ENCODE measurements around the gene SORCS2. TPM values are rescaled to one million over a fixed set of nuclear protein-coding genes. Genes with fewer than 3 reads are reported as not detected.

SORCS2 gene
- total and polyA plus RNA-seq, 4 donors = 0.05 to 8.4 (median 1.8) TPM

DNA sequence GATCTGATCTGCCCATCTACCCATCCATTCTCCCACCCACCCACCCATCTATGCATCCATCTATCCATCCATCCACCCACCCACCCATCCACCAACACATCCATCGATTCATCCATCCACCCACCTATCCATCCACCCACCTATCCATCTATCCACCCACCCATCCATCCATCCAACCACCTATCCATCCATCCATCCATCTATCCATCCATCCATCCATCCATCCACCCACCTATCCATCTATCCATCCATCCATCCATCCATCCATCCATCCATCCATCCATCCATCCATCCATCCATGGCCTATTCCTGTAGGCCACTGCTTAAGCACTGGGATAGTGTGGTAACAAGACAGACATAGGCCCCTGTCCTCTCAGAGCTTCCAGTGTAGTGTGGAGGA, 69.8 kb downstream of the SORCS2 start:
- H3K27ac ChIP-seq (ENCODE audit: low read depth in 1 of 2, low read length in 2 of 2) = no peak overlapping the region
- DNase-seq (no peak), ATAC-seq (ENCODE audit: low FRiP score) (no peak)
- intact Hi-C loops (cut with DNase I) = no loop called here
- WGBS, 2 donors = 100% methylated on average over 1 of the region's 1 CpG; no CpG with 5 or more reads in 1 of the 2 donors
- H3K27me3 ChIP-seq (ENCODE audit: control insufficient read depth in 1 of 2, insufficient read depth in 2 of 2, low read length in 1 of 2) = peaks cover 0 to 2% of the 10 kb centered on the region in 2 donors
- H3K9me3 ChIP-seq (ENCODE audit: control insufficient read depth, low read length) = peaks cover 1% of the 10 kb centered on the region
- no peaks in the 10 kb centered on the region for H3K4me1 ChIP-seq (ENCODE audit: control insufficient read depth in 1 of 2, insufficient read depth in 2 of 2, low read length in 2 of 2)
- H3K4me3 ChIP-seq (ENCODE audit: low read length in 2 of 2) = no peak overlapping the region
- H3K36me3 ChIP-seq (ENCODE audit: control insufficient read depth in 1 of 2, insufficient read depth in 2 of 2, low read length in 1 of 2) = no peaks in the 10 kb centered on the region

DNA sequence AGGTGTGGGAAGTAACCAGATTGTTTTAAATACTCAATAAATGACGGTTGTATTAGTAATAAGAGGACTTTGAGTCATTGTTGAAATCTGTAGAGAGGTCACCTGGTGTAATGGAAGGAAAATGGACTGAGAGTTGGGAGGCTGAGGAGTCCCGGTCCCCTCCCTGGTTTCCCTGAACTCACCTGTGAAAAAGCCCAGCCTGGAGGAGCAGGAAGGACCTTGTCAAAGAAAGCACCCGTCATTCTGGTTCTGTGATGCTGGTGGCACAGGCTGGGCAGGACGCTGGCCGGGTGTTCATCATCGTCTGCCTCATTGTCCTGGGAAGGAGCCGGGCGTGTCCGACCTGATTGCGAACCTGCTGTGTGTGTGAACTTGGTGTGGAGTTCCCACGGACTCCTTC, 70.8 kb downstream of the SORCS2 start:
- ATAC-seq (ENCODE audit: low FRiP score) (no peak), DNase-seq (no peak)
- no peaks in the 10 kb centered on the region for H3K4me1 ChIP-seq (ENCODE audit: control insufficient read depth in 1 of 2, insufficient read depth in 2 of 2, low read length in 2 of 2)
- H3K4me3 ChIP-seq (ENCODE audit: low read length in 2 of 2) = no peak overlapping the region
- WGBS, 2 donors = 82 to 93% methylated on average over 11 of the region's 11 CpGs
- H3K27me3 ChIP-seq (ENCODE audit: control insufficient read depth in 1 of 2, insufficient read depth in 2 of 2, low read length in 1 of 2) = peaks cover 0 to 2% of the 10 kb centered on the region in 2 donors
- intact Hi-C loops (cut with DNase I) = no loop called here
- no peaks in the 10 kb centered on the region for H3K36me3 ChIP-seq (ENCODE audit: control insufficient read depth in 1 of 2, insufficient read depth in 2 of 2, low read length in 1 of 2)
- H3K27ac ChIP-seq (ENCODE audit: low read depth in 1 of 2, low read length in 2 of 2) = no peak overlapping the region
- H3K9me3 ChIP-seq (ENCODE audit: control insufficient read depth, low read length) = peaks cover 1% of the 10 kb centered on the region

DNA sequence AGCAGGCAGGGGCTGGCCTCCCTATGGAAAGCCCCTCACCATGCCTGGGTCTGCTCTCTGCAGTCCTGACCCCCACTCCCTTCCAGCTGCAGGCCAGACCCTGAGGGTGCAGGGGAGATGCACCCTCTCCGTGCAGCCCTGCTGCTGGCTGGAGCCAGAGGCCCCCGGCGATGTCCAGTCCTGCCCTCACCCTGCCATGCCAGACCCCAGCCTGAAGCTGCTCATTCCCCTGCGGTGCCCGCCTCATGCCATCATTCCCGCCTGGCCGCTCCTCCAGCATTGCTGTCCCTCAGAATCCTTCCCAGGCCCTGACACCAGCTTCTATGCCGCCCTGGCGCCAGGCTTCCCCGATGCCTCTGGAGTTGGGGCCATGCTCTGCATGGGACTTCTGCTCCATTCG, 72.4 kb downstream of the SORCS2 start:
- Histone ChIP-seq H3K27me3 (ENCODE audit: control insufficient read depth in 1 of 2, insufficient read depth in 2 of 2, low read length in 1 of 2) (no peaks in the 10 kb centered on the region), H3K4me1 (ENCODE audit: control insufficient read depth in 1 of 2, insufficient read depth in 2 of 2, low read length in 2 of 2) (no peaks in the 10 kb centered on the region), H3K36me3 (ENCODE audit: control insufficient read depth in 1 of 2, insufficient read depth in 2 of 2, low read length in 1 of 2) (no peaks in the 10 kb centered on the region), H3K4me3 (ENCODE audit: low read length in 2 of 2) (no peak overlapping the region), H3K27ac (ENCODE audit: low read depth in 1 of 2, low read length in 2 of 2) (no peak overlapping the region), H3K9me3 (ENCODE audit: control insufficient read depth, low read length) (no peaks in the 10 kb centered on the region)
- no peak for DNase-seq
- WGBS, 2 donors = 88 to 89% methylated on average over 11 of the region's 11 CpGs
- no peak for ATAC-seq (ENCODE audit: low FRiP score)
- intact Hi-C loops (cut with DNase I) = no loop called here

DNA sequence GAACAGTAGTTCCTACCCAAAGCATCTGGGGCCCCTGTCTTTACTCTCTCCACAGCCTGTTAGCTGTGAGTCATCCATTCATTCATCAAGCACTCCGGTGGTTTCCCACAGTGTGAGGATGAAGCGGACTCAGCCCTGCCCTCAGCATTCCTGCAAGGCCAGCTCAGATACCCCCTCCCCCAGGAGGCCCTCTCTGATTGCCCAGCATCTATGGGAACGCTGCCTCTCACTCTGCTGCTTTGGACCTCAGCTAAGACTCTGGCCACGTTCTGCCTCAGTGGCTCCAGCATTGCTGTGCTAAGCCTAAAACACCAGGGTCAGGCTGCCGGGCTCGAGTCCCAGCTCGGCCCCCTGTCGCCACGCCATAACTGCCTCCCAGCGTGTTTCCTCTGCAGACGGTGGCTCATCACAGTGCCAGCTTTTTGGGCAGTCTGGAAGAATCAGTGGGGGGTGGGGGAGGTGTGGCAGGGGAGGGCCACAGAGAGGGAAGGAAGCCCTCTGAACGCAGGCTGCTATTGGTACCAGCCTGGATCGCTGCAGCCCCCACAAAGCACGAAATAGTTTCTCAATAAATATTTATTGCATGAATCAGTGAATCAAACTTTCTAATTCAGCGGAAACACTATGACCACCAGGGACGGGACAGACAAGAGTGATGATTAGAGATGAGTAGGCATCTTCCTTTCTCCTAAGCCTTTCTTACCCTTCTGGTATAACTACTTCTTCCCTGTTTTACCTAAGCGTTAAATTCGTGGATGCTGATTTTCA, 74.4 kb downstream of the SORCS2 start:
- 76 to 79% methylated on average over 18 of the region's 18 CpGs for WGBS, 2 donors
- DNase-seq (no peak), ATAC-seq (ENCODE audit: low FRiP score) (no peak)
- H3K27ac ChIP-seq (ENCODE audit: low read depth in 1 of 2, low read length in 2 of 2) = no peak overlapping the region
- H3K4me3 ChIP-seq (ENCODE audit: low read length in 2 of 2) = no peak overlapping the region
- no peaks in the 10 kb centered on the region for H3K9me3 ChIP-seq (ENCODE audit: control insufficient read depth, low read length)
- no peaks in the 10 kb centered on the region for H3K4me1 ChIP-seq (ENCODE audit: control insufficient read depth in 1 of 2, insufficient read depth in 2 of 2, low read length in 2 of 2)
- no peaks in the 10 kb centered on the region for H3K36me3 ChIP-seq (ENCODE audit: control insufficient read depth in 1 of 2, insufficient read depth in 2 of 2, low read length in 1 of 2)
- intact Hi-C loops (cut with DNase I) = no loop called here
- no peaks in the 10 kb centered on the region for H3K27me3 ChIP-seq (ENCODE audit: control insufficient read depth in 1 of 2, insufficient read depth in 2 of 2, low read length in 1 of 2)

DNA sequence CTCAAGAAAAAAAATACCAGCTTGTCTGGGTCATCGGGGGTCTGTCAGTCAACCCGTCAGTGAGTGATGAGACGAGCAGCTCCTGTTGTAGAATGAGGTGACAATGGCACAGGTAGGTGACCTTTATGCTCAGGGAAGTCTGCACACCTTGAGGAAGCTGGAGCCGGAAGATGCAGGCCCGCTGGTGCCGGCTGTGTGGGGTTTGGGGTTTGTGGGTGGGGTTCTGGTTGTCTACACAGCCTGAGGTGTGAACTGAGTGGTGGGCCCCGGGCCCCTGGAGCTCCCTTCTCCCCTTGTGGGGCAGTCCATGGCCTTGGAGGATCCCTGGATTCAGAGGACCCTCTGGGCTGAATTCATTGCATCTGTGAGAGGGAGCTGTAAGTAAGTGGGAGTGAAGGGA, 75.5 kb downstream of the SORCS2 start:
- H3K27ac ChIP-seq (ENCODE audit: low read depth in 1 of 2, low read length in 2 of 2) = no peak overlapping the region
- intact Hi-C loops (cut with DNase I) = no loop called here
- no peaks in the 10 kb centered on the region for H3K4me1 ChIP-seq (ENCODE audit: control insufficient read depth in 1 of 2, insufficient read depth in 2 of 2, low read length in 2 of 2)
- no peak for DNase-seq
- ATAC-seq (ENCODE audit: low FRiP score) = no peak
- H3K4me3 ChIP-seq (ENCODE audit: low read length in 2 of 2) = no peak overlapping the region
- H3K27me3 ChIP-seq (ENCODE audit: control insufficient read depth in 1 of 2, insufficient read depth in 2 of 2, low read length in 1 of 2) = no peaks in the 10 kb centered on the region
- H3K9me3 ChIP-seq (ENCODE audit: control insufficient read depth, low read length) = no peaks in the 10 kb centered on the region
- WGBS, 2 donors = 92 to 94% methylated on average over 7 of the region's 7 CpGs
- H3K36me3 ChIP-seq (ENCODE audit: control insufficient read depth in 1 of 2, insufficient read depth in 2 of 2, low read length in 1 of 2) = no peaks in the 10 kb centered on the region

DNA sequence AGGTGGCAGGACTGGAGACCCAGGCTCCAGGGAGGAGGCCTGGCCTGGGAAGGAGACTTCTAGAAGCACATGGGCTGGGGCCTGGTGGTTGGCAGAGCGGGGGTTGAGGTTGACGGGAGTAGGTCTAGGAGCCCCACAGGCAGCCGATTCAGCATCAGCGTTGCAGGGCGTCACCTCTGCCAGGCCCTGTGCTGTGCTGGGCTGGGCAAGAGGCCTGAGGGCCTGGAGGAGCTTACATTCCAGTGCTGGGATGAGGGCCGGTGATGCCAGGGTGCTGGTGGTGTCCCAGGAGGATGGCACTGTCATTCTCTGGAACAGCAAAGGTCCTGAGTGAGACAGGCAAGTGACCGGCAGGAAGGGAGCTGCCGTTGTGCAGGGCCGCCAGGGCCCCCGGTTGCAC, 76.6 kb downstream of the SORCS2 start:
- H3K27ac ChIP-seq (ENCODE audit: low read depth in 1 of 2, low read length in 2 of 2) = no peak overlapping the region
- H3K4me3 ChIP-seq (ENCODE audit: low read length in 2 of 2) = no peak overlapping the region
- DNase-seq (no peak), ATAC-seq (ENCODE audit: low FRiP score) (no peak)
- H3K36me3 ChIP-seq (ENCODE audit: control insufficient read depth in 1 of 2, insufficient read depth in 2 of 2, low read length in 1 of 2) = no peaks in the 10 kb centered on the region
- intact Hi-C loops (cut with DNase I) = no loop called here
- H3K4me1 ChIP-seq (ENCODE audit: control insufficient read depth in 1 of 2, insufficient read depth in 2 of 2, low read length in 2 of 2) = no peaks in the 10 kb centered on the region
- WGBS, 2 donors = 96% methylated on average over 10 of the region's 10 CpGs
- no peaks in the 10 kb centered on the region for H3K9me3 ChIP-seq (ENCODE audit: control insufficient read depth, low read length)
- H3K27me3 ChIP-seq (ENCODE audit: control insufficient read depth in 1 of 2, insufficient read depth in 2 of 2, low read length in 1 of 2) = no peaks in the 10 kb centered on the region

DNA sequence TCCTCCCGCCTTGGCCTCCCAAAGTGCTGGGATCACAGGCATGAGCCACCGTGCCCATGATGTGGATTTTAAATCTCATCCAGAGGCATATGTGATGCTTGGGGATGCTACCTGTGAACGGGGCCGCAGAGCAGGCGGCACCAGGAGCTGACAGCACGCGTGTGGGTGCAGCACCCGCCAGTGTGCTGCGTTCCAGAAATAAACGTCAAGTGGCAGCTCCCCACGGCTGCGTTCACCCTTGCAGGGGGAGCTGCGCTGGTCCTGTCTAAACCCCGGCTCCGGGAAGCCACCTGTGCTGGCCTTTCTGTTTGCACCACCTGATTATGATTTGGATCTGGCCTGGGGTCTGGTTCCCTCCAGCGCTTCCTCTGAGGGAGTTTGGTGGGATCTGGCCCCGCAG, 77.8 kb downstream of the SORCS2 start:
- H3K27ac ChIP-seq (ENCODE audit: low read depth in 1 of 2, low read length in 2 of 2) = no peak overlapping the region
- ATAC-seq (ENCODE audit: low FRiP score) (no peak), DNase-seq (no peak)
- H3K4me3 ChIP-seq (ENCODE audit: low read length in 2 of 2) = no peak overlapping the region
- 97% methylated on average over 17 of the region's 17 CpGs for WGBS, 2 donors
- H3K36me3 ChIP-seq (ENCODE audit: control insufficient read depth in 1 of 2, insufficient read depth in 2 of 2, low read length in 1 of 2) = no peaks in the 10 kb centered on the region
- H3K4me1 ChIP-seq (ENCODE audit: control insufficient read depth in 1 of 2, insufficient read depth in 2 of 2, low read length in 2 of 2) = no peaks in the 10 kb centered on the region
- no peaks in the 10 kb centered on the region for H3K27me3 ChIP-seq (ENCODE audit: control insufficient read depth in 1 of 2, insufficient read depth in 2 of 2, low read length in 1 of 2)
- no peaks in the 10 kb centered on the region for H3K9me3 ChIP-seq (ENCODE audit: control insufficient read depth, low read length)
- intact Hi-C loops (cut with DNase I) = no loop called here

DNA sequence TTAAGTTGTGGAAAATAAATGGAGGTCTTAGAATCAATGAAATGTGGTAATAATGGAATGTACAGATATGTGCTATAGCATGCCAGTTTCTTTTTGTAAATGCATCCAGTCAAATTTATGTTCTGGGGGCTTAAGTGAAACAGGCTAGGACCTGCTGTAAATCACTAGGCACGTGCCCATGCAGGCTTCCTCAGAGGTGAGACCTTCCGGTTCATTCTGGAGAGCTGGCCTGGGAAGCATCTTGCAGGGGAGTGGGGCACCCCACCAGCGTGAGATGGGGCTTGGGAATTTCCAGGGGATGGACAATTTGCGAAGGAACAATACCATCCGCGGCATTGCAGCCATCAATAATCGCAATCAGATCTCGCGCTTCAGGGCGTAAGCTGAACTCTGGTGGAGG, 80.1 kb downstream of the SORCS2 start:
- Histone ChIP-seq H3K4me3 (ENCODE audit: low read length in 2 of 2) (no peak overlapping the region), H3K4me1 (ENCODE audit: control insufficient read depth in 1 of 2, insufficient read depth in 2 of 2, low read length in 2 of 2) (no peaks in the 10 kb centered on the region), H3K27me3 (ENCODE audit: control insufficient read depth in 1 of 2, insufficient read depth in 2 of 2, low read length in 1 of 2) (no peaks in the 10 kb centered on the region), H3K9me3 (ENCODE audit: control insufficient read depth, low read length) (no peaks in the 10 kb centered on the region), H3K36me3 (ENCODE audit: control insufficient read depth in 1 of 2, insufficient read depth in 2 of 2, low read length in 1 of 2) (no peaks in the 10 kb centered on the region), H3K27ac (ENCODE audit: low read depth in 1 of 2, low read length in 2 of 2) (no peak overlapping the region)
- 94% methylated on average over 10 of the region's 10 CpGs for WGBS, 2 donors
- intact Hi-C loops (cut with DNase I) = no loop called here
- DNase-seq = no peak
- no peak for ATAC-seq (ENCODE audit: low FRiP score)

DNA sequence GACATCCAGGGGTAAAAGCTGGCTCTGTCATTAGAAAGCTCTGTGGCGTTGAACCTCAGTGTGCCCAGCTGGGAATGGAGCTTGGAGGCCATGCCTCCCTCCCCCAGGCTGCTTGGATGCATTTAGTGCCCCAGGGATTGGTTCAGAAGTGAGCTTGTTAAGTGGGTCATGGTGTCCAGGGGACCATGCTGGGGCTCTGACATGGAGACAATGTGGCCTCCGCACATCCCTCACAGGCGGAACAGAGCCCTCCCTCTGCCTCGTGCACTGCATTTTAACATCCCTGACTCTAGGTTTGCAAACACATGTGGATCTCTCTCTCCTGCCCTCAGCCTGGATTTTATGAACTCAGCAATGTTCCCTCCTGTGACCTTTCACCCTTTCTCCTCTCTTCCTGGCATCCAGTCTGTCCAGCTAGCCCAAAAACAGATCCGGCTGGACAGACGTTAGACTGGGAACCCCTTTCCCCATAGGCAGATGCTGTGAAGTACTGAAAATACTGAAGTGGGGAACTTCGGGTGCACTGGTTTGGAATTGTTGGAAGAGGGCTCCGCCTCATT, 81.5 kb downstream of the SORCS2 start:
- Histone ChIP-seq H3K9me3 (ENCODE audit: control insufficient read depth, low read length) (no peaks in the 10 kb centered on the region), H3K4me1 (ENCODE audit: control insufficient read depth in 1 of 2, insufficient read depth in 2 of 2, low read length in 2 of 2) (no peaks in the 10 kb centered on the region), H3K4me3 (ENCODE audit: low read length in 2 of 2) (no peak overlapping the region), H3K36me3 (ENCODE audit: control insufficient read depth in 1 of 2, insufficient read depth in 2 of 2, low read length in 1 of 2) (no peaks in the 10 kb centered on the region), H3K27me3 (ENCODE audit: control insufficient read depth in 1 of 2, insufficient read depth in 2 of 2, low read length in 1 of 2) (no peaks in the 10 kb centered on the region), H3K27ac (ENCODE audit: low read depth in 1 of 2, low read length in 2 of 2) (no peak overlapping the region)
- 90 to 91% methylated on average over 8 of the region's 8 CpGs for WGBS, 2 donors
- ATAC-seq (ENCODE audit: low FRiP score) (no peak), DNase-seq (no peak)
- intact Hi-C loops (cut with DNase I) = no loop called here

All from aorta (tissue), 5 donors.